T1000 (cell line): ENCODE results near the gene PRH2.

Experiments
- DNase-seq: peaks from one replicate; lab custom pipeline; 2025; ENCODE audit warnings: mixed read lengths; lab: John Stamatoyannopoulos, UW

The PRH2 gene

GRCh38 chr12:10928746-10929286 lies at the start of gene PRH2:
Gene PRH2, plus strand, starts transcription at chr12:10929236. Its CDS starts 38 bp downstream, at chr12:10929274.
- DNase-seq: no peak

GRCh38 chr12:10884086-10884725 lies 44.8 kb upstream of the PRH2 start, which contains the start of gene PRH1:
Gene PRH1, minus strand, starts transcription at chr12:10884255. Its CDS starts 38 bp downstream, at chr12:10884217.
- DNase-seq: no peak

GRCh38 chr12:10889226-10889625 lies 39.8 kb upstream of the PRH2 start:
- DNase-seq: no peak

GRCh38 chr12:10891937-10892336 lies 37.1 kb upstream of the PRH2 start:
- DNase-seq: no peak

- no peak for DNase-seq
Observed at GRCh38 chr12:10896854-10897253, 32.2 kb upstream of the PRH2 start.

- no peak for DNase-seq
Observed at GRCh38 chr12:10900530-10900929, 28.5 kb upstream of the PRH2 start.

- DNase-seq: no peak
Observed at GRCh38 chr12:10900972-10901371, 28.1 kb upstream of the PRH2 start.

- no peak for DNase-seq
Observed at GRCh38 chr12:10901427-10901826, 27.6 kb upstream of the PRH2 start.

- no peak for DNase-seq
Observed at GRCh38 chr12:10904686-10905085, 24.4 kb upstream of the PRH2 start.

GRCh38 chr12:10909462-10909861 lies 19.6 kb upstream of the PRH2 start, which contains the start of gene TAS2R13:
Gene TAS2R13, minus strand, starts transcription at chr12:10909562. Its CDS starts 264 bp downstream, at chr12:10909298.
- DNase-seq: no peak

- DNase-seq: no peak
Observed at GRCh38 chr12:10910380-10910779, 18.7 kb upstream of the PRH2 start.

GRCh38 chr12:10919809-10920208 lies 9.2 kb upstream of the PRH2 start:
- no peak for DNase-seq

GRCh38 chr12:10926269-10926668 lies 2.8 kb upstream of the PRH2 start:
- DNase-seq: no peak

- no peak for DNase-seq
Observed at GRCh38 chr12:10936506-10936905, 7.5 kb downstream of the PRH2 start.

GRCh38 chr12:10939163-10939562 lies 10.1 kb downstream of the PRH2 start, which contains the start of gene TAS2R14:
Gene TAS2R14, minus strand, starts transcription at chr12:10939263. Its CDS starts 56 bp downstream, at chr12:10939207.
- DNase-seq: no peak

GRCh38 chr12:10940389-10940788 lies 11.4 kb downstream of the PRH2 start:
- no peak for DNase-seq

GRCh38 chr12:10941369-10941768 lies 12.3 kb downstream of the PRH2 start:
- DNase-seq: no peak

GRCh38 chr12:10941916-10942607 lies 13.0 kb downstream of the PRH2 start:
- no peak for DNase-seq

- no peak for DNase-seq
Observed at GRCh38 chr12:10943167-10943566, 14.1 kb downstream of the PRH2 start.

GRCh38 chr12:10952645-10953044 lies 23.6 kb downstream of the PRH2 start:
- no peak for DNase-seq

- DNase-seq: no peak
Observed at GRCh38 chr12:10956085-10956484, 27.0 kb downstream of the PRH2 start.

- no peak for DNase-seq
Observed at GRCh38 chr12:10957741-10958140, 28.7 kb downstream of the PRH2 start.

GRCh38 chr12:10959804-10960203 lies 30.8 kb downstream of the PRH2 start:
- no peak for DNase-seq
